Stomach (tissue), 4 donors: Measurements from ENCODE around the gene RNASE3.
"Not testable (repeated sequence)": the region's sequence is repeated elsewhere in the genome, so short reads cannot be mapped to it uniquely, and the experiment has no call there.

Experiments used
- EP300 ChIP-seq: sonication (generic); formaldehyde crosslinking; IDR thresholded peaks from one replicate; pipeline ENCODE4 v1.6.1; 2017; ENCODE audit warnings: antibody characterized with exemption
- POLR2AphosphoS5 ChIP-seq, 3 donors: sonication (generic); formaldehyde crosslinking; IDR thresholded peaks; one replicate each; pipeline ENCODE4 v1.6.1; 2016; ENCODE audit warnings: antibody characterized with exemption in 3 of 3
- TF ChIP-seq, protein P1 (sequence below), 7 experiments: fragments of 450-650 bp in 4 of 7; fragments of 200-600 bp in 3 of 7; sonication (generic) in 3 of 7; IDR thresholded peaks; one replicate each; pipeline ENCODE4 v1.5.1; 2016 to 2019; ENCODE audit warnings: antibody characterized with exemption in 7 of 7, control low read depth in 2 of 7, mild to moderate bottlenecking in 1 of 7

DNA sequence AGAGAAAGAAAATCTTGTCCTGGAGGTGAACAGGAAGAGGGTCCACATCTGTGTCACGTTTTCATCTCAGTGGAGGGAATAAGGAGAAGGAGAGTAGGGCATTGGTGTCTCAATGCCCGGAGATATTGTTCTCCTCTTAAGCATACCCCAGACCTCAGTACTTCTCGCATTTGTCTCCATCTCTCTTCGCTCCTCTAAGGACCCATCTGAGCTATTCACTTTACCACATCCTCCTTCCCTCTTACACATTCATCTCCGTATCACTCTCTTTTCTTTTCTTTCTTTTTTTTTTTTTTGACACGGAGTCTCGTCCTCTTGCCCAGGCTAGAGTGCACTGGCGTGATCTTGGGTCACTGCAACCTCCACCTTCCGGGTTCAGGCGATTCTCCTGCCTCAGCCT, 8.4 kb upstream of the RNASE3 start:
- TF ChIP-seq EP300; POLR2AphosphoS5 (IDR thresholded peaks at IDR 0.05): not testable (repeated sequence)
- TF ChIP-seq, protein P1, sequence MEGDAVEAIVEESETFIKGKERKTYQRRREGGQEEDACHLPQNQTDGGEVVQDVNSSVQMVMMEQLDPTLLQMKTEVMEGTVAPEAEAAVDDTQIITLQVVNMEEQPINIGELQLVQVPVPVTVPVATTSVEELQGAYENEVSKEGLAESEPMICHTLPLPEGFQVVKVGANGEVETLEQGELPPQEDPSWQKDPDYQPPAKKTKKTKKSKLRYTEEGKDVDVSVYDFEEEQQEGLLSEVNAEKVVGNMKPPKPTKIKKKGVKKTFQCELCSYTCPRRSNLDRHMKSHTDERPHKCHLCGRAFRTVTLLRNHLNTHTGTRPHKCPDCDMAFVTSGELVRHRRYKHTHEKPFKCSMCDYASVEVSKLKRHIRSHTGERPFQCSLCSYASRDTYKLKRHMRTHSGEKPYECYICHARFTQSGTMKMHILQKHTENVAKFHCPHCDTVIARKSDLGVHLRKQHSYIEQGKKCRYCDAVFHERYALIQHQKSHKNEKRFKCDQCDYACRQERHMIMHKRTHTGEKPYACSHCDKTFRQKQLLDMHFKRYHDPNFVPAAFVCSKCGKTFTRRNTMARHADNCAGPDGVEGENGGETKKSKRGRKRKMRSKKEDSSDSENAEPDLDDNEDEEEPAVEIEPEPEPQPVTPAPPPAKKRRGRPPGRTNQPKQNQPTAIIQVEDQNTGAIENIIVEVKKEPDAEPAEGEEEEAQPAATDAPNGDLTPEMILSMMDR (IDR thresholded peaks at IDR 0.05) = not testable (repeated sequence)
